ENCODE measurements around the gene TMEM108.

DNA sequence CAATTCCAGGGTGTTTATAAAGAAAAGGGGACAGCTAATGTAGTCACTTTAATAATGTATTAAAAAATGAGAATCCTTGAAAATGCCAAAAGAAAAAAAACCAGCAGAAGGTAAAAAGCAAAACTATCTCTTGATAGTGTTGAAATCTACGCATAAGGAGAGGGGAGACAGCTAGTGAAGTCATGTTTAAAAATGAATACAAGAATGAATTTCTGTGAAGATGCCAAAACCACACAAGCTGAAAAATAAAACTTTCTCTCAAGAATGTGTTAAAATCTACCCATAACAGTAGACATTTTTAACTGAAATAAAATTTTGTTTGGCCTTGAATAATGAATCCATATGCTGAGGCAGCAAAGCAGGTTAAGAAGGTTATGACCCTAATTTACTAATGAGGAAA lies 42.2 kb upstream of the TMEM108 start:
- TF ChIP-seq, protein P1, sequence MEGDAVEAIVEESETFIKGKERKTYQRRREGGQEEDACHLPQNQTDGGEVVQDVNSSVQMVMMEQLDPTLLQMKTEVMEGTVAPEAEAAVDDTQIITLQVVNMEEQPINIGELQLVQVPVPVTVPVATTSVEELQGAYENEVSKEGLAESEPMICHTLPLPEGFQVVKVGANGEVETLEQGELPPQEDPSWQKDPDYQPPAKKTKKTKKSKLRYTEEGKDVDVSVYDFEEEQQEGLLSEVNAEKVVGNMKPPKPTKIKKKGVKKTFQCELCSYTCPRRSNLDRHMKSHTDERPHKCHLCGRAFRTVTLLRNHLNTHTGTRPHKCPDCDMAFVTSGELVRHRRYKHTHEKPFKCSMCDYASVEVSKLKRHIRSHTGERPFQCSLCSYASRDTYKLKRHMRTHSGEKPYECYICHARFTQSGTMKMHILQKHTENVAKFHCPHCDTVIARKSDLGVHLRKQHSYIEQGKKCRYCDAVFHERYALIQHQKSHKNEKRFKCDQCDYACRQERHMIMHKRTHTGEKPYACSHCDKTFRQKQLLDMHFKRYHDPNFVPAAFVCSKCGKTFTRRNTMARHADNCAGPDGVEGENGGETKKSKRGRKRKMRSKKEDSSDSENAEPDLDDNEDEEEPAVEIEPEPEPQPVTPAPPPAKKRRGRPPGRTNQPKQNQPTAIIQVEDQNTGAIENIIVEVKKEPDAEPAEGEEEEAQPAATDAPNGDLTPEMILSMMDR (IDR thresholded peaks at IDR 0.05): no peak
- no peak for TF ChIP-seq EP300 (IDR thresholded peaks at IDR 0.05)
